HT-29 (cell line): ENCODE measurements around the gene CLRN1. TPM values are rescaled to one million over a fixed set of nuclear protein-coding genes. Genes with fewer than 3 reads are reported as not detected.

ENCODE experiments used
- DNase-seq: peaks from one replicate; pipeline ENCODE4 v3.0.0-alpha.2; 2015; ENCODE audit warnings: low spot score
- total RNA-seq: library from RNA; depleted of rRNA; stranded (reverse); fragments of >200 nt; shearing (Covaris generic); gene quantifications from 2 replicates; pipeline ENCODE4 v1.2.3, GENCODE V29; 2014

The CLRN1 gene
- total RNA-seq, 1 experiment from 2014 or later = not detected

DNA sequence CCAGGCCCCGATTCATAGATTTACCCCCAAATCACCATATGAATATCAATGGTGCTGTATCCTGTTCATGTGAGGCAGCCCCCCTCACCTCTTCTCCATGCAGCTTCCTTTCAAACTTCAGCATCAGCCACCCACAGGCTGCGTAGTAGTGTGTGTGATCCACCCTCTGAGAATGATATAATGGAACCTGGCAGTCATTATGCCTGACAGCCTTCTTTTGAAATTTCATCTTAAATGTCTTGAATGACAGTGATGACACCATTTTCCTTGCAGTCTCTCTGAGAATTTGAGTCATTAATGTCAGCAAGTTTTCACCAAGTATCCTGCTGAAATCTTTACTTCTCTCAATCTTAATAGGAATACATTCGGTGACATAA is 3.5 kb upstream of the CLRN1 start:
- DNase-seq = no peak

DNA sequence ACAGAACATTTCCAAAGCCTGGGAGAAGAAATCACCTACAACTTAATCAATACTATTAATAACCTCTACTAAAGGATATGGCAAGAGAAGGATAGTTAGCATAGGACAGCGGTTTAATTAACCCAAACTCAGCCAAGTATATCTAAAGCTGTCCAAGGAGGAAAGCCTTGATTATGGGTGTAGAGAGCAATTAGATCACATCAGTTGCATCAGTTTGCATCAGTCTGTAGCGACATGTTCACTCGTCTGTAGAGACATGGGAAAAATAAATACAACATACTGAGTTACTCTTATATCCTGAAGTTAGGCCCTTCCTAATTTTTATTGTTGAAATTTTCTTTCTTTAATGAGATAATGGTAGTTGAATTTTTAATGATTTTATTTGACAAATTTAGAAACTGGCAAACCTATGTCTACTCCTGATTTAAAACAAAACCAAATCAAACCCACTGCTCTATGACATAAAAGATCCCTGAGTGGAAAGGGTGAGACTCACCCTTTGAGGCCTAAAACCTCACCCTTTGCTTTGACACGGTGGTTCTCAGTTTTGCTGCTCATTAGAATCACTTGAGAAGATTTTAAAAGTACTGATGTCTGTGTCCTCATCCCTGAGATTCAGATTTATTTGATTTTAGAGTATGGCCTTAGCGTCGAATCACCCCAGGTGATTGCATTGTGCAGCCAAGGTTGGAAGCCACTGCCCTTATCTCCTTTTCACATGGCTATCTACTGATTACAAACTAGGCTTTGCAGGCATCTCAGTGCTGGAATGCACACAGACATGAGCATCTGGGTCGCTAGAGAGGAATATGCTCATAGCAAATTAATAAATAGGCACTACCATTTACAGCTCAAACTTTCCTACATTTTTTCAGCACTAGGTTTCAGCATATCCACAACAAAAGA is 2.8 kb upstream of the CLRN1 start:
- no peak for DNase-seq

DNA sequence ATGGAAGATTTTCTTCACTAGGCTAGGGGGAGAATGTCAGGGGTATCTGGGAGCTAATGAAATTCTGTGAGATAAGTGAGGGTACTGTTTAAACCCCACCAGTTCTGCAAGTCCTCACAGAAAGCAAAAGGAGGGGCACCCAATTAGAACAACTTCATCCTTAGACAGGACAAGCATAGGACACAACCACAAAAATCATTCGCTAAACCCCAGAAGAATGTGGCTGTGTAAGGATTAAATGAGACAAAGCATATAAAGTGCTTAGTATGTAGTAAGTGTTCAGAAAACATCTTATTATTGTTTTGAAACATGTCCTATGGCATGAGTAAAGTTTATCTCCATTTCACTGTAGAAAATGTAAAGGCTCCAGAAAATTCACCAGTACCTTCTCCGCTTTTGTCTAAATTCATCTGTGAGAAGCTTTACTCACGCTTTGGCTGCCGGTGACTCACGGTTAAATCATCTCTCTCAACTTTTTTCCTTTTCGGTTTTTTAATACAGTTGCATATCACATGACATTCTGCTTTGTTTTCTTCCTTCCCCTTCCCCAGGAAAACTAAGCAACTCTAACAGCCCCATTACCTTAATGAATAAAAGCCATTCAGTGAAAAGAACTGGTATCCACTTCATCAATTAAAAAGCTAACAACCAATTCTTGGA is 1.7 kb downstream of the CLRN1 start:
- no peak for DNase-seq

DNA sequence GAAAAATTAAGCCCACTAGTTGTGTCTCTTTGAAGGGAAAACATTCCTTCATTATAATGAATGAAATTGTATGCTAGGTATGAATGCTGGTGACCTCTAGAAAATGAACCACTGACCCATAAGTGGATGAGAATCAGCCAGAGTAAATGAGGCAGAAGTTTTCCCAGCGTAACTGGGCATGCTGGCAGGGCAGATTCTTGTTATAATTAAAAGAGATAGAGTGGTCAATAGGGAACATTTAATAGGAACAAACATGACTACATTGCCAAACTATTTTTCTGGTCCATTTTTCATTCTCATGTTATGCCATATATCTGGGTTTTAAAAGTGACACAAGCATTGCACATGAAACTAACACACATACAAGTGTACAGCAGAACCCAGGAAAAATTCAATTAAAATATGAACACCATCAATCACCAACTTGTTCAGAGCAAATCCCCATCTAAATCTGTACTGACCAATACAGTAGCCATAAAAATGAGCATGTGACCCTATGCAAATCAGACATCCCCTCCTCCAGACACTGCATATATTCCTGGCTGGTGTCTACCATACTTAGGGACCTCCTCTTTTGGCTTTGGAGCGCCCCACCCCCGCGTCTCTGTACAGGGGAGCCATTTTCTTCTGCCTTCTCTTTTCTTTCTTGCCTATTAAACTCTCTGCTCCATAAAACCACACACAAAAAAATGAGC is 4.0 kb downstream of the CLRN1 start:
- DNase-seq = no peak

DNA sequence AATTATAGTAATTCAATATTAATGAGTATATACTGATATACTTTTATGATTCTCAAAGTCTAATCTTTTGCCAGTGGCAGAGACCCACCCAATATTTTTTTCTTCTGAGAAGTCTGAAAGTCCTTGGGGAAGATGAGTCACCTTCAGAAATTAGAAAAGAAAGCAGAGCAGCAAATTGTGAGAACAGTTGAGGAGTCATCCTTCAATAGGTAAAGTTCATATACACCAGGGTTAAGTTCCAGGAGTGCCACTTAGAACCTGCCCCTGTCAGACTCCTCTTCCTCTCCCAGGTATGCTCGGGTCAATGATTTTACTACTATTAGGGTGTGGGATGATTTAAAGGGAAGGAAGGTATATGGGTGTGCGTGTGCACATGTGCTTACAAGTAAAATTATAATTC is 7.1 kb downstream of the CLRN1 start:
- DNase-seq = no peak

DNA sequence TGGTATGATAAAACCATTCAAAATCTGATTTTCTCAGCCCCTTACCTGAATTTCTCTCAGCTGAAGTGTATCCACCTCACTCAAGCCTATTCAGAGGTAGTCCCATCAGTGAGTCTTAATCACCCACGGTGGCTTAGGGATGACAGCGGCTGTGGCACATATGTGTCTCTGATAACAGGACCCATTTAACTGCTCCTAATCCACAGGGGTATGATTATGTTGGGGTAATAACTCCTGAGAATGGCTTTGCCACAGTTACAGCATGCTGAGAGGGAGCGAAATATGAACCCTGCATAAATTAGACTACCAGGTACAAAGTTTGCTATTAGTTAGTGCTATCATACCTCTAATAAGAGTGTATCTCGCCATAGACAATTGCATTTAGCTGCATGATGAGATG is 10.6 kb downstream of the CLRN1 start:
- DNase-seq = no peak

DNA sequence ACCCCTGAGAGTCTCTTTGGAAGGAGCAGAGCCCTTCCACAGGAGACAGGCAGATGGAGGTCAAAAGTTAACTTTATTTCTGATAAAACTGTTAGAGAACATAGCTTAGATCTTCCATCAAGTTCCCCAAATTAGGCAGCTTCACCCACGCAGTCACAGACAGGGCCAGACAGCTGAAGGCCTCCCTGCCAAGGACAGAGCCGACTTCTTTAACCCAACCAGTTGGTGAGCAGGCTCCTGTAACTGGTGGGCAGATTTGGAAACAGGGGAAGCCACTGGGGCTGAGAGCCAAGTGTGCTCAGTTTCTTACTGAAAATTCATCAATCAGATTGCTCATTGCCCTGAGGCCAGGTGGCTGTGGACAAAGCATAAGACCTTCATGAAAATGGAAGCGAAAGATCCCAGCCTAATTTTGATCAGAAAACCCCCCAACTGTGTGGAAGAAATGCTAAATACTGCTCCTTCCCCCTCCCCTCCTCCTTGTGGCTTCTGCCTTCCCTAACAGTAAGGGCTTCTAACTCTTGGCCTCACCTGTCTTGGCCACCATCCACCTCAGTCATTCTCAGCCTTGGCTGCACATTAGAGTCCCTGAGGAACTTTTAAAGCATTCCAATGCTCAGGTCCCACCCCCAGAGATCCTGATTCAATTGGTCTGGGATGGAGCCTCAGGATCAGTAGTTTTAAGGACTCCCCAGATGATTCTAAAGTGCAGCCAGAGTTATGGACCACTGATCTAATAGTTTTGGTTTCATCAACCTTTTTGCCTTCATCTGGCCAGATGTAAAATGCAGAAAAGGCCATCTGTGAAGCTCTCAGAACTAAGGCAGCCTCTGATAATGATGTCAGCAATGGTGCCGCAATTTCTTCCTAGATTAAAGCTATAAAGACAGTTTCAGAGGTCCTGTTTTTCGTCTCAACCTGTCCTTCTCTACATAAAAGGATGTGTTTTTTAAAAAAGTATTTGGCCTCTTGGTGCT is 11.5 kb downstream of the CLRN1 start:
- DNase-seq = no peak

DNA sequence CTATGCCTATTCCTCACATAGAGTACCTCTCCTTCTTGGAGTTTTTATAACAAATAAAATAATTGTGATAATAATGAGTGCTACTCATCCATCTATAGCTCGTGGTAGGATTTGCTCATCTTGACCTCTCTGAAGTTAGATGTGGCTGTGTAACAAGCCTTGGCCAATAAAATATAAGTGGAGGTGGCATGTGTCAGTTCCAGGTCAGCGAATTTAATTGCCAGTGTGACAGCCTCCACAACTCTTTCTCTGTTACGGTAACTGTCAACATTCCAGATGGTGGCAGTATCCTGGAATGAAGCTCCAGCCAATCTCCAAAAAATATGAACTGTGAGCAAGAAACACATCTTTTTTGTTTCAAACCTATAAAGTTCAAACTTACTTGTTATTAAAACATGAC is 13.8 kb downstream of the CLRN1 start:
- no peak for DNase-seq

DNA sequence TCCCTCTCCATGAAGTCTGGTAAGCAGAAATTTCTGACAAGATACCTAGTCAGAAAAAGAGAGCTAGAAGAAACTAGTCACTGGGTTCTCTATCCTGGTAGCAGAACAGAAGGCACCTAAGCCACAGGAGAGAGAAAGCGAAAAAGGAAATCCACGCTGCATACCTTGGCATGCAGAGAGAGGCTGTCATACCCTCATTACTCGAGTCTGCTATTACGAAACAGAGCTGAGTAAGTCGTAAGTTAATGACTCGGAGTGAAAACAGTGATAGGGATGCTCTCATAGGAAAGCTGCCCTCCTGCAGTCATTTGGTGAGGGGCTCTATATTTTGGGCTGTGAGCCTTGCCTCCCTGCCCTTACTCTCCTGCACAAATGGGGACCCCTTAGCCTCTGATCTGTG is 16.2 kb downstream of the CLRN1 start:
- DNase-seq = no peak

DNA sequence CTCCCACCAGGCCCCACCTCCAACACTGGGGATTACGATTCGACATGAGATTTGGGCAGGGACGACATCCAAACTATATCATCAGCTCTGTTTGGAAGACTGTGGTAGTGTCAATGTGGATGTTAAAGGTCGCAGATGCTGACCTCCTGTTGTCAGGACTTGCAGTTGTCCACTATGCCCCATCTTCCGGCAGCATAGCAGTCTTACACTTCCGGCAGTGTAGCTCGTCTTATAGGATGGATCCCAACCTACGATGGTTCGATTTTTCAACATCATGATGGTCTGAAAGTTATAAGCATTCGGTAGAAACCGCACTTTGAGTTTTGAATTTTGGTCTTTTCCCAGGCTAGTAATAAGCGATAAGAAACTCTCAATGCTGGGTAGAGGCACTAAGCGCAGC is 20.6 kb downstream of the CLRN1 start:
- DNase-seq = no peak

DNA sequence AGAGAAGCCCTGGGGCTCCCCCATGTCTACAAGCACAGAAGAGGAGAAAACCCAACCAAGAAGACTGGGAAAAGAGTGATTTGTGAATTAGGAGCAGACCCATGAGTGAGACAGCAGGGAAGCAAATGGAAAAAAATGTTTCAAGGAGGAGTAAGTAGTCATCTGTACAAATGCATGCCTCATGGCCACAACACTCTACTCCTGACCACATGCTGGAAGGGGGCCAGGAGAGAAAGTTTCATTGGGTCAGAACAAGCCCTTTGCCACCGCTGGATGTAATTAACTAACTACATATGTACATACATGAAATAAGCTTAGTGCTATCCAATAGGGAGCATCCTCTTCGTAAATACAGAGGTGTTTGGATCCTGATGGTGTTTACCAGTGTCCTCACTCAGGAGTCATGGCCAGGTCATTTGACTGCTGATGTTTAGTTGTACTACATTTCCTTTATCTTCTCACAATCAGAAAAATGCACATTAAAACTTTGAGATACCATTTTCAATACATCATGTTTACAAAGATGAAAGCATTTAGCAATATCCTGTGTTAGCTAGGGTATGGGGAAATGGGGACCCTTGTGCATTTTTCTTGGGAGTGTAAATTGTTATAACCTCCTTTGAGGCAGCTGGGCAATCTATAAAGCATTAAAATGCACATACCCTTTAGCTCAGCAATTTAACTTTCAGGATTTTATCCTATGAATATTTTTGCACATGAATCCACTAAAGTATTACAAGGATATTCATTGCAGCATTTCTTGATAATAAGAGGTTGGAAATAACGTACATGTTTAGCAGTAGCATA is 27.1 kb downstream of the CLRN1 start:
- DNase-seq = no peak

DNA sequence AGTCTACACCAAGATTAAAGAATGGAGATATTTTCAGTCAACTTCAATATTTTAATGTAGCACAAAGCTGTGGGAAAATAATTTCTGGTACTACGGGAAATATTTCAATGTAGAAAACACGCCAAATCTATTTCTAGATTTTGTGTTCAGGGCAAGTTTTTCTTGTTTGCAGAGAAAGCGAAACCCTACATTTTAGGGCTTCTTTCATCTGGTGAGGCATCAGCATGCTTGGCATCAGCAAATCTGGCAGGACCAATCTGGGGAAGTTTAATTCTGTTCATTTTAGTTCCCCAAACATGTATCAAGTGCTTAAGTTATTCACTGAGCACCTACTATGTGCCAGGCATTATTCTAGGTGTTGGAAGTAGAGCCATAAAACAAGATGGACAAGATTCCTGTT is 30.3 kb downstream of the CLRN1 start:
- DNase-seq = no peak

DNA sequence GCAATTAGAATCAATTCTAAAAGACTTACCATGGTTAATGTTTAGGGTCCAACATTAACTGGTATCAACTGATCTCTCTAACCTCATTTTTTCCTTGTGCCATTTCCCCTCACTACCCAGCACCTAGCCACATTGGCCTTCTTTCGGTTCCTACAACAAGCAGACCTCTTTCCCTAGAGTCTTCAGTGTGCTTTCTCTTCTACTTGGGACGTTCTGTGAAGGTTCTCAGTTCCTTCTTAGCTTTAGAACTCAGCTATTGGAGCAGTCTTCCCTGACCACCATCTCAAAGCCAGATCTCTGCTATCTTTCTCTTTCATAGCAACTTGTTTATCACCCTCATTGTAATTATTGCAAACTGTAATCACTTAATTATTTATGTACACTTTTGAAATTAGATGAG is 35.8 kb downstream of the CLRN1 start:
- no peak for DNase-seq

DNA sequence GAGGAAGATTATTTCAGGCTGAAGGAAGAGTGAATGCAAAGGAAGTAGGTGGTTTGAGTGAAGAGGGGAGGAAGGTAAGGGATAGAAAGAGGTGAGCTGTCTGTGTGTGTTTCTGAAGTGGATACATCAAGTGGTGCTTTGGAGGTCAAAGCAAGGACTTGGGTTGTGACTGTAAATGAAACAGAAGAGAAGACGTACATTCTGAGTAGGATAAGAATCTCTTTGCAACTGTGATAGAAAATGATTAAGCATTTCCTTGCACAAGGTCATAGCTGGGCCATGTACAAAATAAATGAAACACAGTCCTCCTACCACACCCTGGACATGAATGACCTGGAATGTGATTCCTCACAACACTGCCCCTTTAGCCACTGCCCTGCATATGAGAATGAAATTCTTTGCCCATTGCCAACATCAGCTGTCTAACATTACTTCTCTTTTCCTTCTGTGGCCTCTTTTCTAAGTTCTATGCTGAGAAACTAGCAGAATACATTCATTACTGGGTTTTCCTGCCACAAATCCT is 39.0 kb downstream of the CLRN1 start:
- no peak for DNase-seq

DNA sequence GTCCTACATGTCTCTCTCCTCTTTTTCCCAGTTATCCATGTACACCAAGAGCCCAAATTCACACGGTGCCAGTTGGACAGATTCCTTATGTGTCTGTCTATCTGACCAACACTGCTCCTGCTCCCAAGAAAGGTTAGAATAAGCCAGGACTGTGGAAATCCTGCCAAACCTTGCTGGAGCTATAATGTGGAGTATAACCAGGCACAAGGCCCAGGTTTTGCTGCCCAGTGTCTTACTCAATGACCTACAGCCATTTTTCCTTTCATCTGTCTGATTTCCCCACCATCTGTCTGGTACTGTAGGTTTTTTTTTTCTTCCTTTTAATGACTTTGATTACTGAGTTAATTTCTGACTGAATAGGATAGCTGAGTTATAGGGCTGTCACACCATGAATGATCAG is 40.8 kb downstream of the CLRN1 start:
- DNase-seq = no peak

DNA sequence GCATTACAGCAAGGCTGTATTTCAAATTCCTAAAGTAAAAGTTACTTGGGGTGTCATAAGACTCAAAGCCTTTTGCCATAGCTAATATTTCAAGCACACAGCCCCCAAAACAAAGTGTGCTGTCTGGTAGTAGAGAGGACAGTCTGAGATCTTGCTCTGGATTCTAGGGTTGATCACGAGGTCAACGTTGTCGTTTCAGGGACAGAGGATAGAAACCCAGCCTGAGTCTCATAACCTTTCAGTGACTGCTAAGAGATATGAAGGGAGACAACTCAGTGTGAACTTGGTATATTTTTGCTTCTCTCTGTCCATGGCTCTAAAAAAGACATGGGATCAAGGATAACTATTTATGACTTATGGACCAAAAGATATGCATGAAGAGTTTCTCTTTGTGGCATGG is 41.7 kb downstream of the CLRN1 start:
- DNase-seq = no peak

DNA sequence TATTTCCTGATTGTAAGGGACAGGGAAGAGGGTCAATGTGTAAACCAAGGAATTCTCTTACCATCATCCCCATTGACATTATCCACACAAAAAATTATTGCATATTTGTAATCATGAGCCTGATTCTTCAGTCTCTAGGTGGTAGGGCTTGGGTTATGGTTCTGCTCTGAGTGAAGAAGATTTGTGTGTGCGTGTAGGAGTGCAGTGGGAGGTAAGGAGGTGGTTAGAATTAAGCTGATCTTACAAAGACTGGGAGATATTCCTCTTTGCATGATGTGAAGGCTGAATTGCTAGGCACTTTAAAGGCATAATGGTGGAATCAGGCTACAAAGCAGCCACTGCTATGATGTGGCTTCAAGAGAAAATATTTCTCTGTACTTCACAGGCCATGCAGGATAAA is 44.3 kb downstream of the CLRN1 start:
- no peak for DNase-seq

DNA sequence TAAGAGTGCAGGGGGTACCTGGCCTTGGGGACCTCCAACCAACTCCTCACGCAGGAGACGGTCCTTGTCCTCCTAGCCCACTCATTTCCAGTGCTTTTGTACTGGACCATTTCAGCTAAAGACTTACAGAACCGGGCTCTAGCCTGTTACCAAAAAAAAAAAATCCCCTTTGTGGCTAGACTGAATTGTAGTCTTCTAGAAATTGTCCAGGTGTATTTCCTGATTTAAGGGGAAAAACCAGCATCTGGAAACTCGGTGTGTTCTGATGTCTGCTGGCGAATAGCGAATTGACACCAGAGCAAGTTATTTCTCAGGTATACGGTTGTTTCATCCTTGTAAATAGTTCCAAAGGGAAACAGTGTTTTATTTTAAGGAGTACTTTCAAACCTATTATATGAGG is 46.2 kb downstream of the CLRN1 start:
- DNase-seq = no peak

DNA sequence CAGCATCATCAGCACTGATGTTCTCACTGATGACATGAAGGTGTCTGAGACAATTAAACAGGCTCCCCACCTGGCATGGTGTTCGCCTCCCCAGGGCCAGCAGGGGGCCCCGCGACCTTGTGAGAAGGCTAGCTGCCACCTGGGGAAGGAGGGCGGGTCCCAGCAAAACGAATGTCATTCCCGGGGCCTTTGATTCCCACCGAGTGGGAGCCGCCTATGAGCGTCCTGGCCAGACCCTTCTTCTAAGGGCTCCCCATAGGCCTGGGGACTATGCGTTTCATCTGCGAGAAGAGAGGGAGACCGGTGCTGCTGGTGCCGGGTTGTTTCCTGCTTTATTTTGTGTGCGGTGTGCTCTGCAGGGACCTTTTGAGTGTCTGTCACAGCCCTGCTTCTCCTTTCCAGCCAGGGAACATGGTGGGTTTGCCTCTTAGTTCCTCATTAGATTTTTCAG is 46.8 kb downstream of the CLRN1 start:
- DNase-seq = peak; percentile 68

DNA sequence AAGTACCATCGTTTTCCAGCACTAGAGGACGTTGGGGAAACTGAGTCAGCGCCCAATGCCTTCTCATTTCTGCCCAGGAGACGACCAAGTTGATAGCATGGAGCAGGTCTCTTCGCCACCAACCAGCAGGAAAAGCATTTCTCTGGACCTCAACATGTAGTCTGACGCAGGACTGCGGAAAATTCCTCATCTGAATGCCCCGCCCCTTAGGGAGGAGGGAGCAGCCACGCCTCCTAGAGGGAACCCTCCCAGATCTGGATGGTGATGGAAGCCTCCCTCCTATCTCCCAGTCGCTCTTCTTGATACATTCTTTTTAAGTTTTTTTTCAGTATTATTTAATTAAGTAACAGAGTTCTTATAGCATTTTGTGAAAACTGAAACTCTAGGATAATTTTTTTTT is 49.9 kb downstream of the CLRN1 start:
- DNase-seq = peak; percentile 28
